ENCODE data around the gene SALL1. TPM values are rescaled to one million over a fixed set of nuclear protein-coding genes. Genes with fewer than 3 reads are reported as not detected.

Gene SALL1
- total RNA-seq, 1 experiment from 2014 or later: 101 TPM

DNA sequence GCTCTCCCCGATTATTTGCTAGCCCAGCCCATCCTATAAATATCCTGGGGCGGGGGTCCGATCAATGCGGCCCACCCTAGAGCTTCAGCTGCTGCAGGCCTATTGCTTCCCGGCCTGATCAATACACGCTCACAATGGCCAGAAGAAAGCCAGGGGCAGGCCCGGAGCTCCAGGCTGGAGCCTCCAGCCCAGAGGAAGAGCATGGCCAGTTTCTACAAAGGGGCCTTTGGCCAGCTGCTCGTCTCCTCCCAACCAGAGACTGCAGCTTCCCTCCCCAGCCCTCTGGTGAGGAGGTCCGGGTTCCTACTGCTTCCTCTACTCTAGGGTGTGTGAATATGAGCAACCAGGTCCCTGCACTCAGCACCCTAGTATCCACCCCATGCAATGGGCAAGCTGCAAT is 36.7 kb downstream of the SALL1 start:
- Histone ChIP-seq H4K91ac (ENCODE audit: insufficient read length, low read depth, low read length) (no peak overlapping the region), H2BK5ac (ENCODE audit: insufficient read length, low read length) (no peak overlapping the region), H2BK120ac (ENCODE audit: low read depth, low read length, poor library complexity, severe bottlenecking) (no peak overlapping the region), H3K56ac (ENCODE audit: insufficient read length, low read depth, low read length) (no peak overlapping the region), H4K8ac (replicated peaks; ENCODE audit: insufficient read length, low read depth, low read length) (no peak overlapping the region), H3K79me1 (ENCODE audit: insufficient read depth, low read depth, low read length, poor library complexity, severe bottlenecking) (no peaks in the 10 kb centered on the region), H2BK20ac (ENCODE audit: low read depth, low read length, poor library complexity, severe bottlenecking) (no peak overlapping the region), H3K27me3 (ENCODE audit: insufficient read depth, low read length) (peaks cover 5% of the 10 kb centered on the region; the same call in 1 of the 2 replicates), H2BK15ac (ENCODE audit: low read depth, low read length) (no peak overlapping the region), H3T11ph (ENCODE audit: low read length) (no peak overlapping the region), H2AFZ (ENCODE audit: low read length) (no peak overlapping the region), H2BK12ac (ENCODE audit: insufficient read length, low read depth, low read length) (no peak overlapping the region), H4K5ac (ENCODE audit: insufficient read length, low read depth, low read length) (no peak overlapping the region), H4K20me1 (ENCODE audit: control insufficient read depth, insufficient read depth, insufficient read length) (no peaks in the 10 kb centered on the region), H3K23me2 (ENCODE audit: insufficient read length, low read depth, low read length, poor library complexity, severe bottlenecking) (peaks cover 4% of the 10 kb centered on the region), H3K9ac (ENCODE audit: extremely low read depth, insufficient read length, low read length) (no peak overlapping the region), H3K79me2 (ENCODE audit: insufficient read depth, low read length) (no peaks in the 10 kb centered on the region), H2AK5ac (ENCODE audit: insufficient read length, low read length) (no peak overlapping the region), H3K27ac (ENCODE audit: insufficient read length, low read depth, low read length) (no peak overlapping the region), H3K4me2 (ENCODE audit: insufficient read depth, insufficient read length, low read length) (no peak overlapping the region), H3K18ac (ENCODE audit: insufficient read length, low read depth, low read length) (no peak overlapping the region), H3K9me3 (ENCODE audit: control insufficient read depth, low read depth, low read length) (no peaks in the 10 kb centered on the region), H3K23ac (ENCODE audit: insufficient read length, low read depth, low read length) (no peak overlapping the region), H3K4me1 (ENCODE audit: insufficient read depth, low read length) (no peaks in the 10 kb centered on the region; the same call in 1 of the 2 replicates), H3K4ac (ENCODE audit: low read depth, low read length) (no peak overlapping the region), H3K14ac (ENCODE audit: insufficient read depth, low read length) (no peak overlapping the region)
- WGBS (ENCODE audit: extremely low coverage, insufficient read length, low lambda C conversion rate): no CpG with 5 or more reads among the region's 9 CpGs
- TF ChIP-seq, protein P1, sequence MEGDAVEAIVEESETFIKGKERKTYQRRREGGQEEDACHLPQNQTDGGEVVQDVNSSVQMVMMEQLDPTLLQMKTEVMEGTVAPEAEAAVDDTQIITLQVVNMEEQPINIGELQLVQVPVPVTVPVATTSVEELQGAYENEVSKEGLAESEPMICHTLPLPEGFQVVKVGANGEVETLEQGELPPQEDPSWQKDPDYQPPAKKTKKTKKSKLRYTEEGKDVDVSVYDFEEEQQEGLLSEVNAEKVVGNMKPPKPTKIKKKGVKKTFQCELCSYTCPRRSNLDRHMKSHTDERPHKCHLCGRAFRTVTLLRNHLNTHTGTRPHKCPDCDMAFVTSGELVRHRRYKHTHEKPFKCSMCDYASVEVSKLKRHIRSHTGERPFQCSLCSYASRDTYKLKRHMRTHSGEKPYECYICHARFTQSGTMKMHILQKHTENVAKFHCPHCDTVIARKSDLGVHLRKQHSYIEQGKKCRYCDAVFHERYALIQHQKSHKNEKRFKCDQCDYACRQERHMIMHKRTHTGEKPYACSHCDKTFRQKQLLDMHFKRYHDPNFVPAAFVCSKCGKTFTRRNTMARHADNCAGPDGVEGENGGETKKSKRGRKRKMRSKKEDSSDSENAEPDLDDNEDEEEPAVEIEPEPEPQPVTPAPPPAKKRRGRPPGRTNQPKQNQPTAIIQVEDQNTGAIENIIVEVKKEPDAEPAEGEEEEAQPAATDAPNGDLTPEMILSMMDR (conservative IDR thresholded peaks at IDR 0.05): no peak
- Mint-ChIP-seq H3K4me1 (peaks cover 42 to 50% of the 10 kb centered on the region in 2 experiments), H3K4me3 (peak overlapping the region in 1 of 2 experiments; percentile 72; a peak in 3 of 5 replicates), H3K9me3 (peaks cover under 1% of the 10 kb centered on the region in 2 experiments; a peak in 3 of 5 replicates), H3K27me3 (ENCODE audit: low read depth) (peaks cover 44% of the 10 kb centered on the region), H3K36me3 (ENCODE audit: insufficient read depth in 1 of 3, low read depth in 3 of 3) (peaks cover 0 to under 1% (median under 1%) of the 10 kb centered on the region in 3 experiments; a peak in 1 of 7 replicates), H3K27ac (no peak overlapping the region)
- DNase-seq: peak; percentile 47
